SK-N-MC (cell line): ENCODE results near the gene BSPRY.

ENCODE experiments used
- EZH2 ChIP-seq: fragments of 200-600 bp; sonication (generic); IDR thresholded peaks from one replicate; pipeline ENCODE4 v1.6.1; 2017; ENCODE audit warnings: antibody characterized with exemption
- POLR2AphosphoS5 ChIP-seq: IDR thresholded peaks from 2 replicates; pipeline ENCODE4 v1.6.1; 2012; ENCODE audit warnings: mild to moderate bottlenecking, low read depth, low read length, borderline replicate concordance

DNA sequence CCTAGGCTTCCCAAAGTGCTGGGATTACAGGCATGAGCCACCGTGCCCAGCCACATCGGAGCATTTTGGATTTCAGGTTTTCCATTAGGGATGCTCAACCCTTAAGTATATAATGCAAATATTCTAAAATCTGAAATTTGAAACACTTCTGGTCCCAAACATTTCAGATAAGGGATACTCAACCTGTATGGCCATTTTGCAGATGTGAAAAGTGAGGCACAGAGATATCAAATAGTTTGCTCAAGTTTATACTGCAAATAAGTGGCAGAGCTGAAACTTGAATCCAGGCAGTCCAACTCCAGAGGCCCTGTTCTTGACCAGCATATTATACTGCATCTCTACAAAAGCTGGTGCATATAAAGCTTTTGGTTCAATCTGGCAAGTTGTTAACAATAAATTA is 11.6 kb upstream of the BSPRY start:
- TF ChIP-seq EZH2 = no peak
- TF ChIP-seq POLR2AphosphoS5 = no peak
